SK-N-SH (cell line): ENCODE data around the gene SSBP2. TPM values are rescaled to one million over a fixed set of nuclear protein-coding genes. Genes with fewer than 3 reads are reported as not detected.

ENCODE experiments used
- CTCF ChIA-PET: fragments of 300-600, 350-600 bp; formaldehyde crosslinking; extraction: SDS; loops from one replicate; lab custom pipeline; 2021; lab: Yijun Ruan, JAX
- POLR2A ChIA-PET: fragments of 350-600 bp; sonication (Branson Sonifier 250); formaldehyde crosslinking; extraction: SDS; loops from one replicate; lab custom pipeline; 2020; ENCODE audit warnings: antibody characterized with exemption, inconsistent platforms; lab: Yijun Ruan, JAX
- DNase-seq: peaks from one replicate; pipeline ENCODE4 v3.0.0; 2012
- H2AFZ ChIP-seq: fragments of 200-600 bp; sonication (generic); 2 replicates; pipeline ENCODE4 v1.8.1; 2016; ENCODE audit warnings: antibody characterized with exemption, mild to moderate bottlenecking, low read depth
- H3F3A ChIP-seq: fragments of 200-600 bp; sonication (generic); replicated peaks from 2 replicates; pipeline ENCODE3; 2016; ENCODE audit warnings: antibody characterized with exemption, mild to moderate bottlenecking; ENCODE audit not compliant: insufficient read depth
- H3K27ac ChIP-seq, 2 experiments: fragments of 200-500 bp in 1 of 2; fragments of 200-600 bp in 1 of 2; sonication (Bioruptor generic) in 1 of 2; sonication (generic), shearing (Covaris generic) in 1 of 2; 2 replicates each; pipeline versions ENCODE4 v1.5.1 to v1.6.1; 2014 to 2016; ENCODE audit warnings: low read depth in 2 of 2, inconsistent platforms in 1 of 2, low read length in 1 of 2, mild to moderate bottlenecking in 1 of 2, mixed read lengths in 1 of 2
- H3K27me3 ChIP-seq: fragments of 200-600 bp; sonication (generic), shearing (Covaris generic); 2 replicates; pipeline ENCODE4 v1.6.1; 2016; ENCODE audit warnings: mixed run types; ENCODE audit not compliant: insufficient read depth
- H3K36me3 ChIP-seq, 2 experiments: fragments of 200-500 bp in 1 of 2; fragments of 200-600 bp in 1 of 2; sonication (Bioruptor generic) in 1 of 2; sonication (generic) in 1 of 2; replicated peaks in 1 of 2; 2 replicates each; pipeline versions ENCODE3 to v1.5.1; 2014 to 2016; ENCODE audit warnings: low read length in 1 of 2, mild to moderate bottlenecking in 1 of 2; ENCODE audit not compliant: insufficient read depth in 2 of 2, control insufficient read depth in 1 of 2
- H3K4me1 ChIP-seq, 2 experiments: fragments of 200-500 bp in 1 of 2; fragments of 200-600 bp in 1 of 2; sonication (Bioruptor generic) in 1 of 2; sonication (generic), shearing (Covaris generic) in 1 of 2; 2 replicates each; pipeline versions ENCODE4 v1.5.1 to v1.6.1; 2014 to 2016; ENCODE audit warnings: low read depth in 1 of 2, low read length in 1 of 2, mixed run types in 1 of 2; ENCODE audit not compliant: insufficient read depth in 2 of 2, control insufficient read depth in 1 of 2
- H3K4me2 ChIP-seq: fragments of 200-600 bp; sonication (generic), shearing (Covaris generic); 2 replicates; pipeline ENCODE4 v1.6.1; 2017; ENCODE audit warnings: mixed run types
- H3K4me3 ChIP-seq, 2 experiments: fragments of 200-500 bp in 1 of 2; fragments of 200-600 bp in 1 of 2; sonication (Bioruptor generic) in 1 of 2; sonication (generic), shearing (Covaris generic) in 1 of 2; 2 replicates each; pipeline versions ENCODE4 v1.5.1 to v1.8.1; 2014 to 2016; ENCODE audit warnings: low read depth in 2 of 2, inconsistent platforms in 1 of 2, low read length in 1 of 2, mild to moderate bottlenecking in 1 of 2, mixed read lengths in 1 of 2, moderate library complexity in 1 of 2
- H3K79me2 ChIP-seq: fragments of 200-600 bp; sonication (generic); 2 replicates; pipeline ENCODE4 v1.8.1; 2017; ENCODE audit warnings: mild to moderate bottlenecking; ENCODE audit not compliant: insufficient read depth
- H3K9ac ChIP-seq: fragments of 200-600 bp; sonication (generic); 2 replicates; pipeline ENCODE4 v1.6.1; 2017; ENCODE audit warnings: mixed run types
- H3K9me2 ChIP-seq: fragments of 200-600 bp; sonication (generic); 2 replicates; pipeline ENCODE4 v1.6.1; 2017; ENCODE audit warnings: mixed run types
- H3K9me3 ChIP-seq: fragments of 200-600 bp; sonication (generic); 2 replicates; pipeline ENCODE4 v1.6.1; 2017; ENCODE audit warnings: mixed run types, mild to moderate bottlenecking, moderate library complexity
- H4K20me1 ChIP-seq: fragments of 200-600 bp; sonication (generic); 2 replicates; pipeline ENCODE4 v1.6.1; 2017; ENCODE audit warnings: mild to moderate bottlenecking, mixed run types; ENCODE audit not compliant: insufficient read depth
- ELF1 ChIP-seq: IDR thresholded peaks from 2 replicates; pipeline ENCODE4 v1.4.0; 2012
- EP300 ChIP-seq, 2 experiments: IDR thresholded peaks; 2 replicates each; pipeline versions ENCODE4 v1.4.0 to v1.6.1; 2012; ENCODE audit warnings: borderline replicate concordance in 1 of 2, low read depth in 1 of 2, low read length in 1 of 2
- FOSL2 ChIP-seq: IDR thresholded peaks from 2 replicates; pipeline ENCODE4 v1.4.0; 2012; ENCODE audit warnings: low read depth, mild to moderate bottlenecking, moderate library complexity, borderline replicate concordance
- FOXJ3 ChIP-seq: sonication (generic); formaldehyde crosslinking; IDR thresholded peaks from 2 replicates; pipeline ENCODE4 v1.5.1; 2020; ENCODE audit warnings: mild to moderate bottlenecking, missing genetic modification reagents
- FOXM1 ChIP-seq: IDR thresholded peaks from 2 replicates; pipeline ENCODE4 v1.4.0; 2012; ENCODE audit warnings: low read depth, mild to moderate bottlenecking
- GATA2 ChIP-seq: sonication (generic); formaldehyde crosslinking; IDR thresholded peaks from 2 replicates; pipeline ENCODE4 v1.5.0; 2020; ENCODE audit warnings: mild to moderate bottlenecking, missing genetic modification reagents
- MEF2A ChIP-seq: IDR thresholded peaks from 2 replicates; pipeline ENCODE4 v1.4.0; 2012; ENCODE audit warnings: low read depth, borderline replicate concordance
- NRF1 ChIP-seq: IDR thresholded peaks from 2 replicates; pipeline ENCODE4 v1.6.1; 2012; ENCODE audit warnings: low read depth, mild to moderate bottlenecking, low read length
- RFX5 ChIP-seq: IDR thresholded peaks from 2 replicates; pipeline ENCODE4 v1.6.1; 2012; ENCODE audit warnings: mild to moderate bottlenecking, improper control_type of control experiment, low read length
- RXRA ChIP-seq: IDR thresholded peaks from 2 replicates; pipeline ENCODE4 v1.4.0; 2012; ENCODE audit warnings: low read depth, mild to moderate bottlenecking, borderline replicate concordance
- YY1 ChIP-seq: IDR thresholded peaks from 2 replicates; pipeline ENCODE4 v1.4.0; 2012; ENCODE audit warnings: low read depth, mild to moderate bottlenecking
- WGBS: methylation state at CpG from one replicate; pipeline ENCODE4 v1.1.6; 2017; ENCODE audit warnings: low lambda C conversion rate; 5-methylcytosine and 5-hydroxymethylcytosine counted together
- polyA plus RNA-seq, 3 experiments: library from polyadenylated mRNA; depleted of rRNA; stranded (reverse); fragments of >200 nt; gene quantifications; 2 replicates each; pipeline ENCODE4 v1.2.3, GENCODE V29; 2012
- TF ChIP-seq, protein P1 (sequence below): fragments of 150-350 bp; IDR thresholded peaks from 2 replicates; pipeline ENCODE4 v1.6.1; 2016; ENCODE audit warnings: mild to moderate bottlenecking, low read depth, low read length
- TF ChIP-seq, protein P2 (sequence below): fragments of 200-600 bp; sonication (generic); IDR thresholded peaks from 2 replicates; pipeline ENCODE4 v1.6.1; 2017; ENCODE audit warnings: antibody characterized with exemption, mild to moderate bottlenecking, moderate library complexity

The SSBP2 gene
- polyA plus RNA-seq, 1 of the 3 experiments (the other 2 are of a cell fraction) = 35.3 TPM

DNA sequence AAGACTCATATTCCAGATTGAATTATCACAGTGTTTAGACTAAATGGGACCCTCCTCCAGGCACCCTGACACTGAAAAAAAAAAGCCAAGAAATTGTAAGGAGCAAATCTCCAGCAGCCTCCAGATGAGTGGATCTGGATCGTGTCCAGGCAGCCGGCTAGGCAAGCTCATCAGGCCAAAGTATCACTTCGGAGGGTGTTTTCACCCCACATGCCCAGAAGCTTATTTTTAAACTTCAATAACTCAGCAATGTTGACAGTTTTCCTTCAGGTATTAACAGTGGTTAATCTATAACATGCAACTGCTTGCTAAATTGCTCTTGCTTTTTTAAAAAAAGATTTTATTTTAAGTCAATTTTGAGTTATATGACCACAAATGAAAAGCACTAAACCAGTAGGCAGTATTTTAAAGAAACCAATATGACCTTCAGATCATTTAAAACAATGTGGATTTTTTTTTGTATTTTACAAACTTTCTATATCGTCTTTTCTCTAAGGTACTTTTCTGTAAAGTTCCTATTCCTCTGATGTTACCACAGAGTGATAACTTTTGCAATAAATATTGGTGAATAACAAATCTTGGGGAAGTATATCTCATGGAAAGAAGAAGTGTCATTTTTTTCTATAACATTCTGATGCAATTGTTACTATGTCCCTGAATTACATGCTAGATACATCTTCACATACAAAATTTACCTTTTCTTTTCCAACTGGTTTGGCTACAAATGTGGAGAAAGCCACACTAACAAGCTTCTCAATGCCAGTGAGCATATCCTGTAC, 387.6 kb downstream of the SSBP2 start:
- ChIA-PET POLR2A (no interaction called here), CTCF (interaction anchor here (1.2 kb wide), 1 partner anchor 896 kb away, joined by 3 read pairs; no protein-coding TSS in a partner anchor)
- Histone ChIP-seq H3K27ac (no peak overlapping the region), H3K4me1 (no peaks in the 10 kb centered on the region; a peak in 1 of 4 replicates), H3F3A (no peaks in the 10 kb centered on the region), H3K9me2 (no peaks in the 10 kb centered on the region), H3K79me2 (no peaks in the 10 kb centered on the region), H3K4me2 (no peak overlapping the region), H3K9me3 (no peaks in the 10 kb centered on the region), H3K27me3 (no peaks in the 10 kb centered on the region), H3K9ac (no peak overlapping the region), H3K4me3 (no peak overlapping the region), H4K20me1 (no peaks in the 10 kb centered on the region), H3K36me3 (no peaks in the 10 kb centered on the region), H2AFZ (no peak overlapping the region)
- TF ChIP-seq NRF1 = no peak
- no peak for TF ChIP-seq FOXJ3
- TF ChIP-seq YY1 = no peak
- TF ChIP-seq FOSL2 = no peak
- TF ChIP-seq, protein P1, sequence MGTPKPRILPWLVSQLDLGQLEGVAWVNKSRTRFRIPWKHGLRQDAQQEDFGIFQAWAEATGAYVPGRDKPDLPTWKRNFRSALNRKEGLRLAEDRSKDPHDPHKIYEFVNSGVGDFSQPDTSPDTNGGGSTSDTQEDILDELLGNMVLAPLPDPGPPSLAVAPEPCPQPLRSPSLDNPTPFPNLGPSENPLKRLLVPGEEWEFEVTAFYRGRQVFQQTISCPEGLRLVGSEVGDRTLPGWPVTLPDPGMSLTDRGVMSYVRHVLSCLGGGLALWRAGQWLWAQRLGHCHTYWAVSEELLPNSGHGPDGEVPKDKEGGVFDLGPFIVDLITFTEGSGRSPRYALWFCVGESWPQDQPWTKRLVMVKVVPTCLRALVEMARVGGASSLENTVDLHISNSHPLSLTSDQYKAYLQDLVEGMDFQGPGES = no peak
- TF ChIP-seq RXRA = no peak
- TF ChIP-seq EP300 (IDR thresholded peaks at IDR 0.05; ENCODE audit: borderline replicate concordance in 1 of 2, low read depth in 1 of 2, low read length in 1 of 2) = no peak
- no peak for TF ChIP-seq ELF1
- TF ChIP-seq FOXM1 = no peak
- TF ChIP-seq RFX5 = no peak
- TF ChIP-seq GATA2 = no peak
- TF ChIP-seq MEF2A = no peak
- TF ChIP-seq, protein P2, sequence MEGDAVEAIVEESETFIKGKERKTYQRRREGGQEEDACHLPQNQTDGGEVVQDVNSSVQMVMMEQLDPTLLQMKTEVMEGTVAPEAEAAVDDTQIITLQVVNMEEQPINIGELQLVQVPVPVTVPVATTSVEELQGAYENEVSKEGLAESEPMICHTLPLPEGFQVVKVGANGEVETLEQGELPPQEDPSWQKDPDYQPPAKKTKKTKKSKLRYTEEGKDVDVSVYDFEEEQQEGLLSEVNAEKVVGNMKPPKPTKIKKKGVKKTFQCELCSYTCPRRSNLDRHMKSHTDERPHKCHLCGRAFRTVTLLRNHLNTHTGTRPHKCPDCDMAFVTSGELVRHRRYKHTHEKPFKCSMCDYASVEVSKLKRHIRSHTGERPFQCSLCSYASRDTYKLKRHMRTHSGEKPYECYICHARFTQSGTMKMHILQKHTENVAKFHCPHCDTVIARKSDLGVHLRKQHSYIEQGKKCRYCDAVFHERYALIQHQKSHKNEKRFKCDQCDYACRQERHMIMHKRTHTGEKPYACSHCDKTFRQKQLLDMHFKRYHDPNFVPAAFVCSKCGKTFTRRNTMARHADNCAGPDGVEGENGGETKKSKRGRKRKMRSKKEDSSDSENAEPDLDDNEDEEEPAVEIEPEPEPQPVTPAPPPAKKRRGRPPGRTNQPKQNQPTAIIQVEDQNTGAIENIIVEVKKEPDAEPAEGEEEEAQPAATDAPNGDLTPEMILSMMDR = no peak
- WGBS = 69% methylated on average over 4 of the region's 4 CpGs
- no peak for DNase-seq

Other genes with a start within 250 kb of the SSBP2 start
- 3.2 and 3.4 TPM in 2 replicates for gene ATG10, start 220.9 kb upstream of the SSBP2 start, polyA plus RNA-seq (2012; rRNA removed)